IPS-18a (cell line): ENCODE data around the gene TIAM1.

ENCODE experiments used
- H3K27ac ChIP-seq: one replicate; pipeline ENCODE4 v1.5.1; 2013; ENCODE audit warnings: low read length
- H3K27me3 ChIP-seq: one replicate; pipeline ENCODE4 v1.6.1; 2013; ENCODE audit warnings: mild to moderate bottlenecking, low read length; ENCODE audit not compliant: control insufficient read depth, insufficient read depth
- H3K36me3 ChIP-seq: one replicate; pipeline ENCODE4 v1.6.1; 2013; ENCODE audit warnings: low read depth, low read length; ENCODE audit not compliant: control insufficient read depth
- H3K4me1 ChIP-seq: one replicate; pipeline ENCODE4 v1.6.1; 2013; ENCODE audit warnings: low read depth, low read length; ENCODE audit not compliant: control insufficient read depth
- H3K4me3 ChIP-seq: one replicate; pipeline ENCODE4 v1.5.1; 2013; ENCODE audit warnings: low read length
- H3K9ac ChIP-seq: one replicate; pipeline ENCODE4 v1.6.1; 2013; ENCODE audit warnings: mild to moderate bottlenecking, low read length, moderate library complexity
- H3K9me3 ChIP-seq: one replicate; pipeline ENCODE4 v1.6.1; 2013; ENCODE audit warnings: low read depth, low read length; ENCODE audit not compliant: control insufficient read depth

The TIAM1 gene

GRCh38 chr21:31293986-31294385, 50.1 kb downstream of the TIAM1 start:
- H3K36me3 ChIP-seq = no peaks in the 10 kb centered on the region
- no peak overlapping the region for H3K4me3 ChIP-seq
- H3K9ac ChIP-seq = no peak overlapping the region
- H3K9me3 ChIP-seq = no peaks in the 10 kb centered on the region
- H3K27me3 ChIP-seq = no peaks in the 10 kb centered on the region
- no peak overlapping the region for H3K27ac ChIP-seq
- peaks cover 3% of the 10 kb centered on the region for H3K4me1 ChIP-seq

GRCh38 chr21:31290765-31291164, 53.3 kb downstream of the TIAM1 start:
- H3K9me3 ChIP-seq = no peaks in the 10 kb centered on the region
- H3K27ac ChIP-seq = no peak overlapping the region
- H3K36me3 ChIP-seq = no peaks in the 10 kb centered on the region
- H3K4me3 ChIP-seq = no peak overlapping the region
- H3K27me3 ChIP-seq = no peaks in the 10 kb centered on the region
- peaks cover 3% of the 10 kb centered on the region for H3K4me1 ChIP-seq
- no peak overlapping the region for H3K9ac ChIP-seq

- peaks cover 3% of the 10 kb centered on the region for H3K4me1 ChIP-seq
Observed at GRCh38 chr21:31289702-31290101, 54.4 kb downstream of the TIAM1 start.

GRCh38 chr21:31288191-31288590, 55.9 kb downstream of the TIAM1 start:
- H3K27me3 ChIP-seq = no peaks in the 10 kb centered on the region
- no peaks in the 10 kb centered on the region for H3K9me3 ChIP-seq
- H3K9ac ChIP-seq = no peak overlapping the region
- H3K36me3 ChIP-seq = no peaks in the 10 kb centered on the region
- no peak overlapping the region for H3K4me3 ChIP-seq
- no peak overlapping the region for H3K27ac ChIP-seq
- H3K4me1 ChIP-seq = peaks cover 6% of the 10 kb centered on the region

More at GRCh38 chr21:31289702-31290101, 54.4 kb downstream of the TIAM1 start:
- no peaks in the 10 kb centered on the region for H3K9me3 ChIP-seq
- H3K36me3 ChIP-seq = no peaks in the 10 kb centered on the region
- no peak overlapping the region for H3K27ac ChIP-seq
- no peak overlapping the region for H3K4me3 ChIP-seq
- no peaks in the 10 kb centered on the region for H3K27me3 ChIP-seq
- H3K9ac ChIP-seq = no peak overlapping the region

- H3K4me3 ChIP-seq = no peak overlapping the region
- H3K36me3 ChIP-seq = no peaks in the 10 kb centered on the region
- no peak overlapping the region for H3K9ac ChIP-seq
- H3K27ac ChIP-seq = no peak overlapping the region
- no peaks in the 10 kb centered on the region for H3K9me3 ChIP-seq
- H3K4me1 ChIP-seq = peaks cover 6% of the 10 kb centered on the region
- H3K27me3 ChIP-seq = no peaks in the 10 kb centered on the region
Observed at GRCh38 chr21:31287201-31287600, 56.9 kb downstream of the TIAM1 start.

- Histone ChIP-seq H3K4me1 (peaks cover 6% of the 10 kb centered on the region), H3K9ac (no peak overlapping the region), H3K4me3 (no peak overlapping the region), H3K9me3 (no peaks in the 10 kb centered on the region), H3K36me3 (no peaks in the 10 kb centered on the region), H3K27ac (no peak overlapping the region), H3K27me3 (no peaks in the 10 kb centered on the region)
Observed at GRCh38 chr21:31286621-31287020, 57.4 kb downstream of the TIAM1 start.

GRCh38 chr21:31284797-31285397, 59.2 kb downstream of the TIAM1 start:
- Histone ChIP-seq H3K4me1 (peaks cover 6% of the 10 kb centered on the region), H3K27ac (no peak overlapping the region), H3K4me3 (no peak overlapping the region), H3K9ac (no peak overlapping the region), H3K27me3 (no peaks in the 10 kb centered on the region), H3K36me3 (no peaks in the 10 kb centered on the region), H3K9me3 (no peaks in the 10 kb centered on the region)

- Histone ChIP-seq H3K27ac (no peak overlapping the region), H3K27me3 (no peaks in the 10 kb centered on the region), H3K4me1 (peaks cover 6% of the 10 kb centered on the region), H3K9ac (no peak overlapping the region), H3K4me3 (no peak overlapping the region), H3K36me3 (no peaks in the 10 kb centered on the region), H3K9me3 (no peaks in the 10 kb centered on the region)
Observed at GRCh38 chr21:31283025-31283424, 61.0 kb downstream of the TIAM1 start.

GRCh38 chr21:31282095-31282709, 61.9 kb downstream of the TIAM1 start:
- H3K4me1 ChIP-seq = peaks cover 6% of the 10 kb centered on the region
- H3K27ac ChIP-seq = no peak overlapping the region
- H3K4me3 ChIP-seq = no peak overlapping the region
- H3K9me3 ChIP-seq = no peaks in the 10 kb centered on the region
- no peaks in the 10 kb centered on the region for H3K36me3 ChIP-seq
- H3K9ac ChIP-seq = no peak overlapping the region
- no peaks in the 10 kb centered on the region for H3K27me3 ChIP-seq

GRCh38 chr21:31281561-31281960, 62.5 kb downstream of the TIAM1 start:
- Histone ChIP-seq H3K9ac (no peak overlapping the region), H3K4me3 (no peak overlapping the region), H3K27ac (no peak overlapping the region), H3K36me3 (no peaks in the 10 kb centered on the region), H3K9me3 (no peaks in the 10 kb centered on the region), H3K4me1 (peaks cover 11% of the 10 kb centered on the region), H3K27me3 (no peaks in the 10 kb centered on the region)

GRCh38 chr21:31279986-31280385, 64.1 kb downstream of the TIAM1 start:
- H3K4me3 ChIP-seq = no peak overlapping the region
- no peaks in the 10 kb centered on the region for H3K9me3 ChIP-seq

GRCh38 chr21:31279214-31279613, 64.8 kb downstream of the TIAM1 start:
- no peaks in the 10 kb centered on the region for H3K9me3 ChIP-seq

More at GRCh38 chr21:31279986-31280385, 64.1 kb downstream of the TIAM1 start:
- no peak overlapping the region for H3K27ac ChIP-seq
- no peaks in the 10 kb centered on the region for H3K36me3 ChIP-seq
- no peak overlapping the region for H3K9ac ChIP-seq
- H3K27me3 ChIP-seq = no peaks in the 10 kb centered on the region
- H3K4me1 ChIP-seq = peaks cover 18% of the 10 kb centered on the region

More at GRCh38 chr21:31279214-31279613, 64.8 kb downstream of the TIAM1 start:
- no peaks in the 10 kb centered on the region for H3K27me3 ChIP-seq
- H3K27ac ChIP-seq = no peak overlapping the region
- H3K4me1 ChIP-seq = peaks cover 18% of the 10 kb centered on the region
- no peak overlapping the region for H3K4me3 ChIP-seq
- H3K36me3 ChIP-seq = no peaks in the 10 kb centered on the region
- no peak overlapping the region for H3K9ac ChIP-seq
